Transverse colon (tissue), 4 donors: ENCODE measurements around the gene MPP2. TPM values are rescaled to one million over a fixed set of nuclear protein-coding genes. Genes with fewer than 3 reads are reported as not detected.
A peak's percentile ranks its signal among the peaks of the same experiment; 100 is the strongest.

Experiments
- DNase-seq: peaks from one replicate; pipeline ENCODE4 v3.0.0-alpha.2; 2019
- H3K27ac ChIP-seq, 4 donors: fragments of 200-600 bp; sonication (generic); 2 replicates each; pipeline ENCODE4 v1.5.1; 2016 to 2018; ENCODE audit warnings: inconsistent platforms in 4 of 4
- H3K27me3 ChIP-seq: fragments of 200-600 bp; sonication (generic); 2 replicates; pipeline ENCODE4 v1.5.1; 2017; ENCODE audit warnings: inconsistent platforms
- H3K36me3 ChIP-seq, 4 donors: fragments of 200-600 bp; sonication (generic); 2 replicates each; pipeline ENCODE4 v1.5.1; 2017 to 2019; ENCODE audit warnings: inconsistent platforms in 4 of 4
- H3K4me1 ChIP-seq, 4 donors: fragments of 200-600 bp; sonication (generic); 2 replicates each; pipeline ENCODE4 v1.5.1; 2017 to 2020; ENCODE audit warnings: inconsistent platforms in 4 of 4
- H3K4me3 ChIP-seq, 4 donors: fragments of 200-600 bp; sonication (generic); 1 replicate in 1 of 4; 2 replicates in 3 of 4; pipeline versions ENCODE4 v1.5.1 to v1.6.1; 2017 to 2019; ENCODE audit warnings: inconsistent platforms in 4 of 4
- H3K9me3 ChIP-seq, 2 donors: fragments of 200-600 bp; sonication (generic); 2 replicates each; pipeline ENCODE4 v1.5.1; 2017 to 2019; ENCODE audit warnings: inconsistent platforms in 2 of 2
- EP300 ChIP-seq: sonication (generic); formaldehyde crosslinking; IDR thresholded peaks from one replicate; pipeline ENCODE4 v1.6.1; 2017; ENCODE audit warnings: antibody characterized with exemption, low read depth
- POLR2A ChIP-seq: fragments of 450-650 bp; IDR thresholded peaks from one replicate; pipeline ENCODE4 v1.6.1; 2016; ENCODE audit warnings: antibody characterized with exemption, mild to moderate bottlenecking, moderate library complexity
- POLR2AphosphoS5 ChIP-seq, 3 donors: sonication (generic); formaldehyde crosslinking; IDR thresholded peaks; one replicate each; pipeline ENCODE4 v1.6.1; 2016; ENCODE audit warnings: antibody characterized with exemption in 3 of 3
- WGBS, 2 donors: methylation state at CpG; one replicate each; pipeline ENCODE4 v1.1.5; 2018; ENCODE audit warnings: low coverage in 1 of 2; 5-methylcytosine and 5-hydroxymethylcytosine counted together
- in situ Hi-C, 4 donors: fragments of 200-750 bp; cut with MboI; loops; one replicate each; pipeline versions ENCODE4 v1.15.0 to v1.15.1; 2017; ENCODE audit warnings: low sequenced_read_pairs in 3 of 4, low pct_ligation_motif_present in 1 of 4, low pct_unique_long_range_greater_than_20kb in 1 of 4
- intact Hi-C: fragments of 100-400 bp; cut with DNase I; formaldehyde crosslinking; loops from one replicate; pipeline ENCODE4 v1.15.1; 2023; ENCODE audit warnings: low total_unique reads
- total RNA-seq, 4 donors: library from RNA; depleted of rRNA; stranded (reverse); fragments of >200 nt; gene quantifications; one replicate each; pipeline ENCODE4 v1.1.0, GENCODE V29; 2016
- TF ChIP-seq, protein P1 (sequence below), 5 experiments: fragments of 200-600 bp in 3 of 5; fragments of 450-650 bp in 2 of 5; sonication (generic) in 3 of 5; IDR thresholded peaks; 1 replicate in 2 of 5; 2 replicates in 3 of 5; pipeline ENCODE4 v1.5.1; 2016 to 2017; ENCODE audit warnings: antibody characterized with exemption in 5 of 5, inconsistent platforms in 3 of 5, mild to moderate bottlenecking in 2 of 5, moderate library complexity in 1 of 5

MPP2 gene, protein sequence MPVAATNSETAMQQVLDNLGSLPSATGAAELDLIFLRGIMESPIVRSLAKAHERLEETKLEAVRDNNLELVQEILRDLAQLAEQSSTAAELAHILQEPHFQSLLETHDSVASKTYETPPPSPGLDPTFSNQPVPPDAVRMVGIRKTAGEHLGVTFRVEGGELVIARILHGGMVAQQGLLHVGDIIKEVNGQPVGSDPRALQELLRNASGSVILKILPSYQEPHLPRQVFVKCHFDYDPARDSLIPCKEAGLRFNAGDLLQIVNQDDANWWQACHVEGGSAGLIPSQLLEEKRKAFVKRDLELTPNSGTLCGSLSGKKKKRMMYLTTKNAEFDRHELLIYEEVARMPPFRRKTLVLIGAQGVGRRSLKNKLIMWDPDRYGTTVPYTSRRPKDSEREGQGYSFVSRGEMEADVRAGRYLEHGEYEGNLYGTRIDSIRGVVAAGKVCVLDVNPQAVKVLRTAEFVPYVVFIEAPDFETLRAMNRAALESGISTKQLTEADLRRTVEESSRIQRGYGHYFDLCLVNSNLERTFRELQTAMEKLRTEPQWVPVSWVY
- total RNA-seq, result 1 to 10 TPM; 3.4 to 4.9 (median 4.2) TPM

DNA sequence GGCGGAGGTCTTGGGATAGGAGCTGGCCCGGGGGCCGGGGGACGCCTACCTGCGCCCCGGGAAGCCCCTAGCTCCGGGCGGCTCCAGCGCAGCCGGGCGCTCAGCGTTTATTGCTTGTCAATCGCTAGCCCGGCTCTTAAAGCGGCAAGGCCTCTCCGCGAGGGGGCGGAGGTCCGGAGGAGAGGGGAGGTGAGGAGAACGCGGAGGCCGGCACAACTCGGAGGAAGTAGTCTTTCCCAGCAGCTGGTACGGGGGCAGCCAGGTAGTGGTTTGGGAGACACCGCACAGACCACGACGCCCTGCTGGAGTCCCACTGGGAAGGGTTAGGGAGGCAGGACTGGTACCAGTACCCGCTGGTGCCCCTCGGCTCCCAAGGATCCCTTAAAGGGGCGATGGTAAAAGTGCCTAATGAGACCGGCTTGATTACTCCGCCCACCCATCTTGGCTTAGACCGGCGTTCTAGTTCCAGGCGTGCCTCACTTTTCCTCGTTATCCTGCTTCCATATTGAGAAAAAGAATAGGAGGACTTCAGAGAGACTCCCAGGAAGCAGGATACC is at the start of gene MPP2:
Gene MPP2, minus strand, starts transcription at position 112 of the 557 bp plus-strand sequence. CDS start 3,076 bp downstream, outside the sequence.
- DNase-seq, result peak; percentile 69
- TF ChIP-seq, protein P1, sequence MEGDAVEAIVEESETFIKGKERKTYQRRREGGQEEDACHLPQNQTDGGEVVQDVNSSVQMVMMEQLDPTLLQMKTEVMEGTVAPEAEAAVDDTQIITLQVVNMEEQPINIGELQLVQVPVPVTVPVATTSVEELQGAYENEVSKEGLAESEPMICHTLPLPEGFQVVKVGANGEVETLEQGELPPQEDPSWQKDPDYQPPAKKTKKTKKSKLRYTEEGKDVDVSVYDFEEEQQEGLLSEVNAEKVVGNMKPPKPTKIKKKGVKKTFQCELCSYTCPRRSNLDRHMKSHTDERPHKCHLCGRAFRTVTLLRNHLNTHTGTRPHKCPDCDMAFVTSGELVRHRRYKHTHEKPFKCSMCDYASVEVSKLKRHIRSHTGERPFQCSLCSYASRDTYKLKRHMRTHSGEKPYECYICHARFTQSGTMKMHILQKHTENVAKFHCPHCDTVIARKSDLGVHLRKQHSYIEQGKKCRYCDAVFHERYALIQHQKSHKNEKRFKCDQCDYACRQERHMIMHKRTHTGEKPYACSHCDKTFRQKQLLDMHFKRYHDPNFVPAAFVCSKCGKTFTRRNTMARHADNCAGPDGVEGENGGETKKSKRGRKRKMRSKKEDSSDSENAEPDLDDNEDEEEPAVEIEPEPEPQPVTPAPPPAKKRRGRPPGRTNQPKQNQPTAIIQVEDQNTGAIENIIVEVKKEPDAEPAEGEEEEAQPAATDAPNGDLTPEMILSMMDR (IDR thresholded peaks at IDR 0.05), result peak in 1 of 5 experiments; percentile 24
- TF ChIP-seq EP300, result no peak
- no peak for TF ChIP-seq POLR2A
- peak in 2 of 3 donors; percentile 17 to 45 for TF ChIP-seq POLR2AphosphoS5 (IDR thresholded peaks at IDR 0.05)
- Histone ChIP-seq H3K27ac (peak within 1 kb of the TSS; percentile 84 to 94 (median 85)), H3K4me1 (peaks cover 12 to 36% (median 26%) of the 10 kb centered on the region in 4 donors), H3K4me3 (peak within 1 kb of the TSS; percentile 28 to 60 (median 48)), H3K27me3 (peaks cover 59% of the 10 kb centered on the region), H3K9me3 (no peaks in the 10 kb centered on the region), H3K36me3 (no peaks in the 10 kb centered on the region)
- intact Hi-C loops (no loop called here), in situ Hi-C loops (no loop called here)
- 1% methylated on average over 30 of the region's 36 CpGs; no CpG with 5 or more reads in 1 of the 2 donors for WGBS, 2 donors

DNA sequence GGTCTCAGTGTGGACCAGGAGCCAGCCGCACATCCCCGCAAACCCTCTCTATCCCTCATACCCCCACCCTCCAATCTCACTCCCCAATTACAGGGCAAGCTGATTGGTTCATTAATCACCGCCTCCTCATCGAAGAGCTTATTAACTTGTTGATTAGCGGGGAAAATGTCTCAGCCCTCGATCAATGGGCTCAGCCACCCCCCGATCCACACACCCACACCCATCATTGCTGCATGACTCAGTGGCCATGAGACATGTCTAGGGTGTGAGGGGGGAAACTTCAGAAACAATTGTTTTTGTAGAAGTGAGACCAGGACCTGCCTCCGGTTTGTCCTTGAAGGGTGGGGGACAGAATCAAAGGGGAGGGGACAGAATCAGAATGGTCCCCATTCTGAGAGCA is 48.9 kb upstream of the MPP2 start:
- intact Hi-C loops (no loop called here), in situ Hi-C loops (no loop called here)
- Histone ChIP-seq H3K27ac (no peak overlapping the region), H3K4me3 (no peak overlapping the region), H3K4me1 (peaks cover 0 to 11% (median 6%) of the 10 kb centered on the region in 4 donors), H3K27me3 (peaks cover 69% of the 10 kb centered on the region), H3K9me3 (no peaks in the 10 kb centered on the region), H3K36me3 (no peaks in the 10 kb centered on the region)
- TF ChIP-seq POLR2A (no peak), EP300 (no peak), POLR2AphosphoS5 (IDR thresholded peaks at IDR 0.05) (no peak)
- TF ChIP-seq, protein P1 (IDR thresholded peaks at IDR 0.05), result no peak
- 73 to 86% methylated on average over 5 to 8 of the region's 8 CpGs for whole genome bisulfite sequencing, 2 donors
- no peak for DNase-seq

DNA sequence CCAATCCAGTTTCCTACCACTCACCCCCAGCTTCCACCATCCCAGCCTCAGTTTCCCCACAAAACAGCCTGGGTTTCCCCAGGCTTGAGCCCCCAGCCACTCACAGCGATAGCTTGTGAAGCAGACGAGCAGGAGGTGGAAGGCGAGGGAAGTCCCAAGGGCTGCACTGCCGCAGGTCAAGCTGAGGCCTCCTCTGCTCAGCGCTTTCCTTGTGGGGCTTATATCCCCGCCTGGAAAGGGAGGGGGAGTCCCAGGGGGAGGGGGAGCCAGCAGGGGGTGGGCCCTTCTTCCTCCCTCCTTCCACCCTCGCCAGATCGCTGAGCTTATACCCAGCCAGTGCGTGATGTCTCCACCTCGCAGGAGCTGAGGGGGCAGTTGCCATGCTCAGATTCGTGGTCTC is 46.4 kb upstream of the MPP2 start, which contains the start of gene PYY:
Gene PYY, minus strand, starts transcription at position 195 of the 400 bp plus-strand sequence. CDS start 457 bp downstream, outside the sequence.
- Histone ChIP-seq H3K27me3 (peaks cover 72% of the 10 kb centered on the region), H3K4me3 (no peak within 1 kb of the TSS), H3K9me3 (no peaks in the 10 kb centered on the region), H3K4me1 (peaks cover 0 to 11% (median 6%) of the 10 kb centered on the region in 4 donors), H3K27ac (no peak within 1 kb of the TSS), H3K36me3 (no peaks in the 10 kb centered on the region)
- WGBS, 2 donors, result 58% methylated on average over 8 of the region's 11 CpGs; no CpG with 5 or more reads in 1 of the 2 donors
- intact Hi-C loops, result no loop called here
- TF ChIP-seq EP300 (no peak), POLR2AphosphoS5 (IDR thresholded peaks at IDR 0.05) (no peak), POLR2A (no peak)
- TF ChIP-seq, protein P1 (IDR thresholded peaks at IDR 0.05), result no peak
- in situ Hi-C loops, result no loop called here
- DNase-seq, result no peak
